Measurements from ENCODE around the gene ADCY10. TPM values are rescaled to one million over a fixed set of nuclear protein-coding genes. Genes with fewer than 3 reads are reported as not detected.

The ADCY10 gene
- total and polyA plus RNA-seq, 2 of the 4 experiments (the other 2 are of a cell fraction): under 0.01 to 0.03 TPM

GRCh38 chr1:167940264-167940663 is 26.3 kb upstream of the ADCY10 start:
- no CpG with 5 or more reads among the region's 2 CpGs for WGBS, 2 experiments (ENCODE audit: extremely low coverage in 2 of 2, insufficient read length in 1 of 2)
- in situ Hi-C loops (cut with MboI; ENCODE audit: low sequenced_read_pairs): no loop called here
- TF ChIP-seq MXI1 (IDR thresholded peaks at IDR 0.05; ENCODE audit: borderline replicate concordance, low read depth, low read length) (no peak), RAD21 (IDR thresholded peaks at IDR 0.05; ENCODE audit: low read length) (no peak), MAZ (IDR thresholded peaks at IDR 0.05; ENCODE audit: borderline replicate concordance, low read depth, low read length) (no peak), MAFK (IDR thresholded peaks at IDR 0.05; ENCODE audit: low read depth, low read length) (no peak), RCOR1 (IDR thresholded peaks at IDR 0.05; ENCODE audit: insufficient replicate concordance, low read length) (no peak), SMC3 (IDR thresholded peaks at IDR 0.05; ENCODE audit: low read depth, low read length) (no peak), RFX5 (IDR thresholded peaks at IDR 0.05; ENCODE audit: low read depth, low read length) (no peak), NFE2L2 (IDR thresholded peaks at IDR 0.05; ENCODE audit: low read depth, low read length) (no peak)

More at GRCh38 chr1:167940264-167940663, 26.3 kb upstream of the ADCY10 start:
- no peak overlapping the region for H2AK5ac ChIP-seq (ENCODE audit: low read depth, low read length)
- no peak overlapping the region for H2BK20ac ChIP-seq (ENCODE audit: low read depth, low read length)
- peaks cover 43% of the 10 kb centered on the region for H4K20me1 ChIP-seq (ENCODE audit: insufficient read depth, low read length)
- no peak overlapping the region for H3K14ac ChIP-seq (replicated peaks; ENCODE audit: low read depth, low read length)
- no peaks in the 10 kb centered on the region for H3K27me3 ChIP-seq (ENCODE audit: control insufficient read depth, insufficient read depth, low read length)
- BruUV-seq (replicated peaks): no TSS peak
- H3K9me1 ChIP-seq (ENCODE audit: insufficient read depth, low read length): no peaks in the 10 kb centered on the region
- peaks cover 3 to 25% of the 10 kb centered on the region in 2 experiments for H3K79me1 ChIP-seq (ENCODE audit: low read depth in 1 of 2, low read length in 2 of 2)
- H3K4me3 ChIP-seq (ENCODE audit: insufficient read depth, low read depth, low read length): no peak overlapping the region
- H3K27ac ChIP-seq (ENCODE audit: insufficient read depth, low read length): no peak overlapping the region
- no peak overlapping the region for H3K23ac ChIP-seq (ENCODE audit: low read depth, low read length)
- intact Hi-C loops (cut with micrococcal nuclease): no loop called here
- H4K5ac ChIP-seq (ENCODE audit: low read depth, low read length): no peak overlapping the region
- H2BK5ac ChIP-seq (ENCODE audit: low read depth, low read length, poor library complexity, severe bottlenecking): no peak overlapping the region
- H4K91ac ChIP-seq (ENCODE audit: insufficient read depth, low read depth, low read length): no peak overlapping the region
- H3K9ac ChIP-seq (ENCODE audit: low read depth, low read length): no peak overlapping the region
- ATAC-seq (ENCODE audit: low read depth): no peak
- no peaks in the 10 kb centered on the region for H3K4me1 ChIP-seq (ENCODE audit: control insufficient read depth, insufficient read depth, low read length)
- H4K8ac ChIP-seq (ENCODE audit: low read depth in 2 of 2, low read length in 2 of 2): no peak overlapping the region
- ChIA-PET CTCF (no interaction called here), POLR2A (ENCODE audit: unreplicated experiment) (no interaction called here)
- H2AFZ ChIP-seq (replicated peaks; ENCODE audit: low read length, poor library complexity): no peak overlapping the region
- no peak overlapping the region for H3K4me2 ChIP-seq (ENCODE audit: low read depth, low read length)
- H2BK15ac ChIP-seq (ENCODE audit: low read depth, low read length): no peak overlapping the region
- H2BK120ac ChIP-seq (ENCODE audit: low read depth, low read length): no peak overlapping the region
- H3K36me3 ChIP-seq (ENCODE audit: control insufficient read depth, insufficient read depth, low read length): peaks cover 3% of the 10 kb centered on the region; the same call in 1 of the 2 replicates
- no peak overlapping the region for H3K56ac ChIP-seq (ENCODE audit: extremely low read depth, insufficient read depth, low read length)
- DNase-seq: no peak
- no peak overlapping the region for H3K4ac ChIP-seq (ENCODE audit: low read depth, low read length)
- dilution Hi-C loops (cut with HindIII; ENCODE audit: low sequenced_read_pairs, unreplicated experiment): no loop called here
- H3K9me3 ChIP-seq (ENCODE audit: control insufficient read depth, insufficient read depth, low read length): no peaks in the 10 kb centered on the region
- no peak overlapping the region for H2AK9ac ChIP-seq (replicated peaks; ENCODE audit: low read depth, low read length, poor library complexity)
- no peak overlapping the region for H3K18ac ChIP-seq (ENCODE audit: low read depth, low read length)

Measured in IMR-90 (cell line).